Germinal center (tissue), 1 donor: ENCODE measurements around the gene PTPRB.

Source experiments
- DNase-seq: peaks from one replicate; pipeline ENCODE4 v3.0.0; 2012; ENCODE audit warnings: mixed read lengths, low spot score

Gene PTPRB

GRCh38 chr12:70592664-70593063, 44.6 kb downstream of the PTPRB start:
- DNase-seq, result no peak

- no peak for DNase-seq
These were observed 46.5 kb downstream of the PTPRB start for GRCh38 chr12:70590549-70591226.

GRCh38 chr12:70590051-70590450, 47.2 kb downstream of the PTPRB start:
- peak; percentile 65 for DNase-seq

- no peak for DNase-seq
These were observed 52.9 kb downstream of the PTPRB start for GRCh38 chr12:70584332-70584731.

- DNase-seq, result no peak
These were observed 54.0 kb downstream of the PTPRB start for GRCh38 chr12:70583251-70583650.

- no peak for DNase-seq
These were observed 56.0 kb downstream of the PTPRB start for GRCh38 chr12:70581208-70581607.

GRCh38 chr12:70577283-70577634, 60.0 kb downstream of the PTPRB start:
- DNase-seq, result no peak

- peak; percentile 27 for DNase-seq
These were observed 60.6 kb downstream of the PTPRB start for GRCh38 chr12:70576341-70577282.

- DNase-seq, result no peak
These were observed 65.4 kb downstream of the PTPRB start for GRCh38 chr12:70571705-70572268.

GRCh38 chr12:70571029-70571428, 66.2 kb downstream of the PTPRB start:
- no peak for DNase-seq

GRCh38 chr12:70561550-70561949, 75.7 kb downstream of the PTPRB start:
- DNase-seq, result no peak

GRCh38 chr12:70560671-70561070, 76.6 kb downstream of the PTPRB start:
- no peak for DNase-seq

GRCh38 chr12:70559390-70559789, 77.8 kb downstream of the PTPRB start:
- no peak for DNase-seq

- DNase-seq, result no peak
These were observed 79.5 kb downstream of the PTPRB start for GRCh38 chr12:70557583-70558191.

- no peak for DNase-seq
These were observed 80.9 kb downstream of the PTPRB start for GRCh38 chr12:70556179-70556869.

GRCh38 chr12:70555081-70555480, 82.1 kb downstream of the PTPRB start:
- DNase-seq, result no peak

GRCh38 chr12:70553391-70553859, 83.8 kb downstream of the PTPRB start:
- DNase-seq, result no peak

- no peak for DNase-seq
These were observed 85.5 kb downstream of the PTPRB start for GRCh38 chr12:70551731-70552130.

- no peak for DNase-seq
These were observed 87.0 kb downstream of the PTPRB start for GRCh38 chr12:70550180-70550577.

- DNase-seq, result no peak
These were observed 87.7 kb downstream of the PTPRB start for GRCh38 chr12:70549340-70550179.

- no peak for DNase-seq
These were observed 93.8 kb downstream of the PTPRB start for GRCh38 chr12:70543444-70543843.
